ENCODE data around the gene THBD. TPM values are rescaled to one million over a fixed set of nuclear protein-coding genes. Genes with fewer than 3 reads are reported as not detected.

Gene THBD
- polyA plus RNA-seq, 4 donors, result 1.8 to 29.6 (median 2.4) TPM

- no peak for DNase-seq
- 77 to 82% (median 80%) methylated on average over 13 of the region's 13 CpGs for WGBS, 3 donors
- no peak for FAIRE-seq
- Histone ChIP-seq H3K27me3 (ENCODE audit: control insufficient read depth in 3 of 3, insufficient read depth in 3 of 3, low read length in 3 of 3) (peaks cover 0 to 4% (median 0%) of the 10 kb centered on the region in 3 donors), H3K36me3 (ENCODE audit: control insufficient read depth in 3 of 3, insufficient read depth in 2 of 3, low read depth in 1 of 3, low read length in 3 of 3) (no peaks in the 10 kb centered on the region), H3K27ac (ENCODE audit: low read depth in 1 of 3, low read length in 2 of 3) (no peak overlapping the region), H3K4me1 (ENCODE audit: control insufficient read depth in 3 of 3, insufficient read depth in 2 of 3, low read depth in 1 of 3, low read length in 2 of 3) (no peaks in the 10 kb centered on the region), H3K4me3 (ENCODE audit: low read depth in 1 of 3, low read length in 3 of 3) (no peak overlapping the region), H3K9me3 (ENCODE audit: control insufficient read depth in 2 of 2, insufficient read depth in 1 of 2, low read depth in 1 of 2, low read length in 1 of 2) (no peaks in the 10 kb centered on the region)
Measured at GRCh38 chr20:23094213-23094896, 44.9 kb upstream of the THBD start.

- Histone ChIP-seq H3K9me3 (ENCODE audit: control insufficient read depth in 2 of 2, insufficient read depth in 1 of 2, low read depth in 1 of 2, low read length in 1 of 2) (no peaks in the 10 kb centered on the region), H3K4me3 (ENCODE audit: low read depth in 1 of 3, low read length in 3 of 3) (no peak overlapping the region), H3K4me1 (ENCODE audit: control insufficient read depth in 3 of 3, insufficient read depth in 2 of 3, low read depth in 1 of 3, low read length in 2 of 3) (no peaks in the 10 kb centered on the region), H3K27me3 (ENCODE audit: control insufficient read depth in 3 of 3, insufficient read depth in 3 of 3, low read length in 3 of 3) (peaks cover 0 to 4% (median 0%) of the 10 kb centered on the region in 3 donors), H3K36me3 (ENCODE audit: control insufficient read depth in 3 of 3, insufficient read depth in 2 of 3, low read depth in 1 of 3, low read length in 3 of 3) (no peaks in the 10 kb centered on the region), H3K27ac (ENCODE audit: low read depth in 1 of 3, low read length in 2 of 3) (no peak overlapping the region)
- no peak for DNase-seq
- no peak for FAIRE-seq
- WGBS, 3 donors, result 53 to 63% (median 58%) methylated on average over 3 of the region's 3 CpGs
Measured at GRCh38 chr20:23093613-23094012, 44.1 kb upstream of the THBD start.

- Histone ChIP-seq H3K4me3 (ENCODE audit: low read depth in 1 of 3, low read length in 3 of 3) (no peak overlapping the region), H3K27ac (ENCODE audit: low read depth in 1 of 3, low read length in 2 of 3) (no peak overlapping the region), H3K9me3 (ENCODE audit: control insufficient read depth in 2 of 2, insufficient read depth in 1 of 2, low read depth in 1 of 2, low read length in 1 of 2) (no peaks in the 10 kb centered on the region), H3K36me3 (ENCODE audit: control insufficient read depth in 3 of 3, insufficient read depth in 2 of 3, low read depth in 1 of 3, low read length in 3 of 3) (no peaks in the 10 kb centered on the region), H3K4me1 (ENCODE audit: control insufficient read depth in 3 of 3, insufficient read depth in 2 of 3, low read depth in 1 of 3, low read length in 2 of 3) (no peaks in the 10 kb centered on the region), H3K27me3 (ENCODE audit: control insufficient read depth in 3 of 3, insufficient read depth in 3 of 3, low read length in 3 of 3) (peaks cover 0 to 4% (median 0%) of the 10 kb centered on the region in 3 donors)
- FAIRE-seq (no peak), DNase-seq (no peak)
- WGBS, 3 donors, result 74 to 79% (median 77%) methylated on average over 7 of the region's 7 CpGs
Measured at GRCh38 chr20:23092861-23093495, 43.5 kb upstream of the THBD start.

- H3K4me3 ChIP-seq (ENCODE audit: low read depth in 1 of 3, low read length in 3 of 3), result no peak overlapping the region
- H3K4me1 ChIP-seq (ENCODE audit: control insufficient read depth in 3 of 3, insufficient read depth in 2 of 3, low read depth in 1 of 3, low read length in 2 of 3), result no peaks in the 10 kb centered on the region
- FAIRE-seq (no peak), DNase-seq (no peak)
- H3K27ac ChIP-seq (ENCODE audit: low read depth in 1 of 3, low read length in 2 of 3), result no peak overlapping the region
- whole genome bisulfite sequencing, 3 donors, result 36 to 47% (median 37%) methylated on average over 2 of the region's 2 CpGs
- no peaks in the 10 kb centered on the region for H3K36me3 ChIP-seq (ENCODE audit: control insufficient read depth in 3 of 3, insufficient read depth in 2 of 3, low read depth in 1 of 3, low read length in 3 of 3)
- H3K9me3 ChIP-seq (ENCODE audit: control insufficient read depth in 2 of 2, insufficient read depth in 1 of 2, low read depth in 1 of 2, low read length in 1 of 2), result no peaks in the 10 kb centered on the region
- peaks cover 0 to 4% (median 0%) of the 10 kb centered on the region in 3 donors for H3K27me3 ChIP-seq (ENCODE audit: control insufficient read depth in 3 of 3, insufficient read depth in 3 of 3, low read length in 3 of 3)
Measured at GRCh38 chr20:23092384-23092756, 42.9 kb upstream of the THBD start.

- Histone ChIP-seq H3K4me3 (ENCODE audit: low read depth in 1 of 3, low read length in 3 of 3) (no peak overlapping the region), H3K27me3 (ENCODE audit: control insufficient read depth in 3 of 3, insufficient read depth in 3 of 3, low read length in 3 of 3) (peaks cover 0 to 4% (median 0%) of the 10 kb centered on the region in 3 donors), H3K4me1 (ENCODE audit: control insufficient read depth in 3 of 3, insufficient read depth in 2 of 3, low read depth in 1 of 3, low read length in 2 of 3) (no peaks in the 10 kb centered on the region), H3K9me3 (ENCODE audit: control insufficient read depth in 2 of 2, insufficient read depth in 1 of 2, low read depth in 1 of 2, low read length in 1 of 2) (no peaks in the 10 kb centered on the region), H3K27ac (ENCODE audit: low read depth in 1 of 3, low read length in 2 of 3) (peak overlapping the region in 1 of 3 donors; percentile 36), H3K36me3 (ENCODE audit: control insufficient read depth in 3 of 3, insufficient read depth in 2 of 3, low read depth in 1 of 3, low read length in 3 of 3) (no peaks in the 10 kb centered on the region)
- no peak for FAIRE-seq
- WGBS, 3 donors, result 59 to 67% (median 60%) methylated on average over 8 of the region's 8 CpGs
- DNase-seq, result no peak
Measured at GRCh38 chr20:23091721-23092383, 42.4 kb upstream of the THBD start.

- Histone ChIP-seq H3K4me1 (ENCODE audit: control insufficient read depth in 3 of 3, insufficient read depth in 2 of 3, low read depth in 1 of 3, low read length in 2 of 3) (no peaks in the 10 kb centered on the region), H3K27ac (ENCODE audit: low read depth in 1 of 3, low read length in 2 of 3) (no peak overlapping the region), H3K9me3 (ENCODE audit: control insufficient read depth in 2 of 2, insufficient read depth in 1 of 2, low read depth in 1 of 2, low read length in 1 of 2) (no peaks in the 10 kb centered on the region), H3K36me3 (ENCODE audit: control insufficient read depth in 3 of 3, insufficient read depth in 2 of 3, low read depth in 1 of 3, low read length in 3 of 3) (no peaks in the 10 kb centered on the region), H3K27me3 (ENCODE audit: control insufficient read depth in 3 of 3, insufficient read depth in 3 of 3, low read length in 3 of 3) (peaks cover 0 to 4% (median 0%) of the 10 kb centered on the region in 3 donors), H3K4me3 (ENCODE audit: low read depth in 1 of 3, low read length in 3 of 3) (no peak overlapping the region)
- WGBS, 3 donors, result 77 to 90% (median 80%) methylated on average over 4 of the region's 4 CpGs
- no peak for FAIRE-seq
- no peak for DNase-seq
Measured at GRCh38 chr20:23090878-23091277, 41.4 kb upstream of the THBD start.

- Histone ChIP-seq H3K27me3 (ENCODE audit: control insufficient read depth in 3 of 3, insufficient read depth in 3 of 3, low read length in 3 of 3) (peaks cover 0 to 4% (median 0%) of the 10 kb centered on the region in 3 donors), H3K27ac (ENCODE audit: low read depth in 1 of 3, low read length in 2 of 3) (no peak overlapping the region), H3K4me3 (ENCODE audit: low read depth in 1 of 3, low read length in 3 of 3) (no peak overlapping the region), H3K9me3 (ENCODE audit: control insufficient read depth in 2 of 2, insufficient read depth in 1 of 2, low read depth in 1 of 2, low read length in 1 of 2) (no peaks in the 10 kb centered on the region), H3K4me1 (ENCODE audit: control insufficient read depth in 3 of 3, insufficient read depth in 2 of 3, low read depth in 1 of 3, low read length in 2 of 3) (no peaks in the 10 kb centered on the region), H3K36me3 (ENCODE audit: control insufficient read depth in 3 of 3, insufficient read depth in 2 of 3, low read depth in 1 of 3, low read length in 3 of 3) (no peaks in the 10 kb centered on the region)
- FAIRE-seq, result no peak
- DNase-seq, result no peak
- WGBS, 3 donors, result 51 to 77% (median 66%) methylated on average over 6 of the region's 6 CpGs
Measured at GRCh38 chr20:23090147-23090546, 40.7 kb upstream of the THBD start.

GRCh38 chr20:23088866-23089265 lies 39.4 kb upstream of the THBD start:
- H3K4me3 ChIP-seq (ENCODE audit: low read depth in 1 of 3, low read length in 3 of 3), result no peak overlapping the region
- H3K27me3 ChIP-seq (ENCODE audit: control insufficient read depth in 3 of 3, insufficient read depth in 3 of 3, low read length in 3 of 3), result peaks cover 0 to 4% (median 0%) of the 10 kb centered on the region in 3 donors
- H3K27ac ChIP-seq (ENCODE audit: low read depth in 1 of 3, low read length in 2 of 3), result no peak overlapping the region
- 91 to 94% (median 93%) methylated on average over 5 to 8 of the region's 8 CpGs for WGBS, 3 donors
- H3K4me1 ChIP-seq (ENCODE audit: control insufficient read depth in 3 of 3, insufficient read depth in 2 of 3, low read depth in 1 of 3, low read length in 2 of 3), result no peaks in the 10 kb centered on the region
- no peak for DNase-seq
- no peaks in the 10 kb centered on the region for H3K9me3 ChIP-seq (ENCODE audit: control insufficient read depth in 2 of 2, insufficient read depth in 1 of 2, low read depth in 1 of 2, low read length in 1 of 2)
- no peak for FAIRE-seq
- H3K36me3 ChIP-seq (ENCODE audit: control insufficient read depth in 3 of 3, insufficient read depth in 2 of 3, low read depth in 1 of 3, low read length in 3 of 3), result no peaks in the 10 kb centered on the region
